Activated CD8-positive, alpha-beta memory T cell treated with anti-CD3 and anti-CD28 coated beads, Interleukin-2, amount 50 U/mL, for 1 hour (primary cell): ENCODE results near the gene LHPP.

Experiments used
- DNase-seq: peaks from one replicate; pipeline ENCODE4 v3.0.0-alpha.2; 2020; ENCODE audit errors: extremely low read depth

The LHPP gene

GRCh38 chr10:124521429-124521871 lies 59.8 kb downstream of the LHPP start:
- no peak for DNase-seq

GRCh38 chr10:124522131-124522932 lies 60.7 kb downstream of the LHPP start:
- no peak for DNase-seq

- DNase-seq, result no peak
Observed at GRCh38 chr10:124522933-124523871, 61.6 kb downstream of the LHPP start.

GRCh38 chr10:124523901-124524300 lies 62.3 kb downstream of the LHPP start:
- no peak for DNase-seq

- no peak for DNase-seq
Observed at GRCh38 chr10:124524991-124525653, 63.5 kb downstream of the LHPP start.

GRCh38 chr10:124525751-124526600 lies 64.4 kb downstream of the LHPP start:
- no peak for DNase-seq

GRCh38 chr10:124526621-124527267 lies 65.1 kb downstream of the LHPP start:
- no peak for DNase-seq

- DNase-seq, result no peak
Observed at GRCh38 chr10:124527874-124528395, 66.3 kb downstream of the LHPP start.

GRCh38 chr10:124529661-124530214 lies 68.1 kb downstream of the LHPP start:
- DNase-seq, result no peak

- DNase-seq, result peak; percentile 55
Observed at GRCh38 chr10:124530215-124530665, 68.6 kb downstream of the LHPP start.

GRCh38 chr10:124530816-124531215 lies 69.2 kb downstream of the LHPP start:
- no peak for DNase-seq

GRCh38 chr10:124532106-124532641 lies 70.6 kb downstream of the LHPP start:
- no peak for DNase-seq

- no peak for DNase-seq
Observed at GRCh38 chr10:124532788-124533187, 71.2 kb downstream of the LHPP start.

- no peak for DNase-seq
Observed at GRCh38 chr10:124533266-124533665, 71.6 kb downstream of the LHPP start.

- DNase-seq, result no peak
Observed at GRCh38 chr10:124534231-124534798, 72.7 kb downstream of the LHPP start.

- DNase-seq, result no peak
Observed at GRCh38 chr10:124534826-124535601, 73.4 kb downstream of the LHPP start.

GRCh38 chr10:124535731-124536495 lies 74.3 kb downstream of the LHPP start:
- no peak for DNase-seq
